Activated CD4-positive, alpha-beta T cell treated with anti-CD3 and anti-CD28 coated beads, Interleukin-2, amount 50 U/mL, for 1 hour (primary cell): ENCODE data around the gene ACSF3.

Experiments used
- DNase-seq: peaks from one replicate; pipeline ENCODE4 v3.0.0-alpha.2; 2020

ACSF3 gene

GRCh38 chr16:89192956-89193575 is 99.4 kb downstream of the ACSF3 start:
- peak; percentile 58 for DNase-seq

- no peak for DNase-seq
Measured at GRCh38 chr16:89193576-89194293, 100.1 kb downstream of the ACSF3 start.

GRCh38 chr16:89194340-89195311 is 101.0 kb downstream of the ACSF3 start:
- no peak for DNase-seq

GRCh38 chr16:89195521-89196171 is 102.0 kb downstream of the ACSF3 start:
- no peak for DNase-seq

- no peak for DNase-seq
Measured at GRCh38 chr16:89197033-89197632, 103.5 kb downstream of the ACSF3 start.

DNA sequence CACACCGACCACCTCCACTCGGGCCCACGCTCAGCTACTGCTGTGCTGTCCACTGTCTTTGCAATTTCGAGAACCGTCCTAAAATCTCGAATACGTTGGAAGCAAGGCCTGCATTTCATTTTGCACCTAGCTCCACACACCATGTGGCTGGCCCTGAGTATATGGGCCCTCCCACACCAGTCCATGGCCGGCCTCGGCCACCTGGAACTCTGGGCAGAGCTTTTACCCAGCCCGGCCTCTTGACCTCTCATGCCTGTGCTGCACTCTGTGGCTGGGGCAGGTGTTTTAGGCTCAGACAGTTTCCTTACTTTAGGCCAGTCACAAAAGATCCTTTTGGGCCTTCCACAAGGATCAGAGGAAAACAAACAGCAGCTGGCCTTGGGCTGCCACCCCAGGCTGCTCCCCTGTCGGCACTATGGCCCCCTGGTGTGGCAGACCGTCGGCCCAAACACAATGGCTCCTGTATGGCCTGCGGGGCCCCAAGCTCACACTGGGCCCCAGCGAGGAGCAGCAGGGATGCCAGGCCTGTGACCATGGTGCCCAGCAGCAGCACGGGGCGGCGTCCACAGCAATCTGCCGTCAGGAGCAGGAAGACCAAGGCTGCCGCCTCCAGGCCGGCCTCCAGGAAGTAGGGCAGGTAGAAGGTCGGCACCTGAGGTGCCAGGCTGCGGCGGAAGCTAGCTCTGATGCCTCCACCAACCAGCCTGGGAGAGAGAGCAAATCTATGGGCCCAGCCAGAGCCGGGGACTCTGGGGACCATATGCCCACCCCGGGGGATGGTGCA is 104.2 kb downstream of the ACSF3 start:
- no peak for DNase-seq

DNA sequence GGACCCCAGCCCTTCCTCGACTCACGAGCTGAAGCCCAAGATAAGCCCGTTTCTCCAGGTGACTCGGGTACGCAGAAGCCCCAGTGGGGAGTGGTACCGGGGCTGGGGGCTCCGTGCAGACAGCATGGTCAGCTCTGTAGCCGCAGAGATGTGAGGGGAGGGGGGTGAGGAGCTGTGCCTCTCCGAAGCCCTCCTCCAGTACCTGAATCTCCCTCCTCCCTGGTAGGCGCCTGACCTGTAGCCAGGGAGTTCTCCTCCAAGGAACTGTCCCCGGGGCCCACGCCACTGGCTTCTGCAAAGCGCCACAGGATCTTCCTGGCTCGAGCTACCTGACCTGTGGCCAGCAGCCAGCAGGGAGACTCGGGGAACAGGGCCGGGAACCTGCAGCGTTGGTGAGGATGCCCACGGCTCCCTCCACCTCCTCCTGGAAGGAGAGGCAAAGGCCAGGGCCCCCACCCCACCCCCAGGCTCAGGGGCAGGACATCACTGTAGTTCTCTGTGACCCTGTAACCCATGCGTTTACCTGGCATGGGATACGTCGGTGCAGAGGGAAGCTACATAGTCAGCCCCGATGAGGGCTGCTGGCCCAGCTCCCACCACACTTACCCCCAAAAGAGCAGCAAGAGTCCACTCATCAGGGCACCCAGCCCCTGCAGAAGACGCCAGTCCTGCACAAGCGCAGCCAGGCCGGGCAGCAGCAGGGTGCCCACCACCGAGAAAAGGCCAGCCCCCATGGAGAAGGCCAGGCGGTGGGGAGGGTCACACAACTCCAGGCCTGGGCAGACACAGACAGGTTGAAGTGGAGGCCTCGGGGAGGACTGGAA is 105.0 kb downstream of the ACSF3 start:
- no peak for DNase-seq

DNA sequence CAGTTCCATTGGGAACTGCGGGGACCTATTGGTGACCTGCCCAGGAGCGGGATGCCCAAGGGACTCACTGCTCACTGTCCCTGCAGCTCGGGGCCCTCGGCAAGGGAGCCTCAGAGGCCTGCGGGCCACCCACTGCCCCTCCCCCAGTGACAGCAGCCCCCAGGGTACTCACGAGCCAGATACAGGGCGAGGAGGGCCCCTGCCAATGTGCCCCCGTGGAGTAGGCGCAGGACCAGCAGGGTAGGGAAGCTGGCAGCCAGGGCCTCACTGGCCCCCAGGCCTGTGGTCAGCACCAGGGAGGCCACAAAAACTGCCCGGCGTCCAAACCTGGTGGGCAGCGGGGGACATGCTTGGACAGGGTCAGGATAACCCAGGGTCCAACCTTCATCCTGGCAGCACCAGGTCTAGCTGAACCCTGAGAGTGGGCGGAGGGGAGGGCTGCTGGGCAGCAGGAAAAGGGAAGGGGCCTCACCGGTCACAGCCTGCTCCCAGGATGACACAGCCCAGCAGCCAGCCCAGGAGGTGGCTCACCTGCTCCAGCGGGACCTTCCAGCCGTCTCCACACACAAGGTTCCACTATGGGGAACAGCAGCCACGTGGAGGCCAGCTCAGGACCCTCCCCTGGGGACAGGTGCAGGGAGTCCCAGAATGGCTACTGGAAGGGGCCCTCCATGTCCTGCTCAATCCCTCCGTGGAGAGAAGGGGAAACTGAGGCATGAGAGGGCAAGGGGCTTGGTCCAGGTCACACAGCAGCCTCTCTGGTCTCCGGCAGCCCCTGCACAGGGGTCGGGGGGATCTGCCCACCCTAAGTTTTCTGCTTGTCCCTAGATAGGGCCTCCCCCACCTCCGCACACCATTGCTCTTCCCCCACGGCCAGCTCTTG is 105.8 kb downstream of the ACSF3 start:
- DNase-seq = no peak

DNA sequence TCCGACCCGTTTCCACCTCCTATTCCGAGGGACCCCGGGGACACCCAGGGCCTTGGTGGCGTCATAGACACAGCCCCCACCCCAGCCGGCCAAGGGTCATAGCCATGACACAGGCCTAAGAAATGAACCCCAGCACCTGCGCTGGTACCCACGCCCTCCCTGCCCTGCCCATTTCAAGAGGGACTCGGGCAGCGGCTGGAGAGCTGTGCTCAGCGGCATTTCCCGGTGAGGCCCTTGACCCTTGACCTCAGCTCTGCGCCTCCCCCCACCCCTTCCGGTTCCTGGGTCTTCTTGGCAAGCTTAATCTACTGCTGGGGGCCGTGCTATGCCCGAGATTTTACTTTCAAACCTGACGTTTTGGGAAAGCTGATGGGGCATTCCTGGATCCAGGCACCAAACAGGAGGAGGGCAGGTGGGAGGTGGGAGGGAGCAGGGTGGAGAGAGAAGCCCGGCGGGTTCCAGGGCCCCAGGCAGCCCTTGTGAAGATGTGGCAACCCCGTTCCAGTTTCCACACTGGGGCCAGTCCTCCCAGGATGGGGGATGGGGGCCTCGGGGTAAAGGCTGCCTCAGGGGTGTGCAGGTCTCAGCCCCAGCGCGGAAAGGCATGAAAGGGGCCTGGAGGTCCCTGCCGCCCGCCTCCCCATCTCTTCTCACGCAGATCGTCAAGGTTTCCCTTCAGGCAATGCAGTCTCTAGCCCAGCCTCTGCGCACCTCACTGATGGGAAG is 106.6 kb downstream of the ACSF3 start, which contains the start of gene SLC22A31:
TSS of gene SLC22A31 (minus strand) at position 414 of the 726 bp plus-strand sequence. CDS start at position 378, 36 bp downstream.
- no peak for DNase-seq

DNA sequence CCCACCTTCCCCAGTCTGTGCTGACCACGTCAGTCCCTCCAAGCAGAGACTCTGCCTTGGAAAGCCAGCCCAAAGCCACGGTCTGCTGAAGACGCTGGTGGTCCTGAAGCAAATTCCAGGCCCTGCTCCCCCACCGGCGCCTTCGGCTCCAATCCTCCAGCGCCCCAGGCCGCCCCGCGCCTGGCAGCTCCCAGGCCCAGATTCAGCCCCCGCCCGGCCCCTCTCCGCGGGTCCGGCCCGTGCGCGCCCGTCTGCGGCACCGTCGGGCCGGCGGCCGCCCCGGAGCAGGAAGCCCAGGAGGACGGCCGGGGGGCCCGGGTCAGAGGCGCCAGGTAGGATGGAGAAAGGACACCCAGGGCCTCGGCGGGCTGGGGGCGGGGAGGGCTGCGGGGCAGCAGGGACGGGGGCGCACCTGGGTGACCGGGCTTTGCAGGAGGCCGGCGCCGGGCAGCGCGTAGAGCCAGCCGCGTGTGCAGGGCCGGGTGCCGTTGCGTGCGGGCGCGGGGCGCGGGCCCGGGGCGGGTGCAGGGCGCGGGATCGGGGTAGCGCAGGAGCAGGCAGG is 107.3 kb downstream of the ACSF3 start:
- DNase-seq = no peak

DNA sequence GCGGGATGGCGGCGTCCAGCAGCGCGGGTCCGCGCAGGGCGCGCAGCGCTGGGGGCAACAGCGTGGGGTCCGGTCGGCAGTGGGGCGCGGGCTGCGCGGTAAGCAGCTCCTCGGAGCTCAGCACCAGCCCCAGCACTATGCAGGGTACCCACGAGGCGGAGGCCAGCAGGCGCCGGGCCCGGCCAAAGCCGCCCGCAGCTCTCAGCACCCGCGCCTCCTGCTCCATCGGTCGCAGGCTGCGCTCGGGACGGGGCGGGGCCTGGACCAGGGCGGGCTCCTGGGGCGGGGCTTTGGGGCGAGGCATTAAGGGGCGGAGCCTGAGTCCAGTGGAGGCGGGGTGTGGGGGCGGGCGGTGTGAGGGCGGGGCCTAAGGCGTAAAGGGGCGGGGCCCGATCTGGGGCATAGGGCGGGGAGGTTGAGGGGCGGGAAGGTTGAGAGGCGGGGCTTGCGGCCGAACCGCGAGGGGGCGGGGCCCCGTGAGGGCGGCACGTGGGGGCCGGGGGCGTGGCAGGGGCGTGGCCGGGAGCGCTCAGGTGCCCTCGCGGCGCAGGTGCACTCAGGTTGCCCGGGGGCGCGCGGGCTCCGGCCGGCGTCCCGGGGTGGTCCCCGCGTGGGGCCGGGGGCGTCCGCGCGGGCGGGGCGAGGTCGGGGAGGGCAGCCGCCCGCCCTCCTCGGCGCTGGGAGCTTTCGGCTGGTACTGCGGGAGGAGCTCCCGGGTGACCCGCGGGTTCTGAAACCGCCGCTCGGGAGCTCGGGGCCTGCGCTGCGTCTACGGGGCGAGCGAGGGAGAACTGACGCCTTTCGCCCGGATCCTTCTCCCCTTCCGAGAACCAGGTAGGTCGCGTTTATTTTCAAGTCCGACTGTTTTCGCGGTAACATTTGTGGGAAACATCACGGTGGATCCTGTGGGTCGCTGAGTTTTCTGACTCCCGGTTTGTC is 108.1 kb downstream of the ACSF3 start:
- DNase-seq = peak; percentile 80

DNA sequence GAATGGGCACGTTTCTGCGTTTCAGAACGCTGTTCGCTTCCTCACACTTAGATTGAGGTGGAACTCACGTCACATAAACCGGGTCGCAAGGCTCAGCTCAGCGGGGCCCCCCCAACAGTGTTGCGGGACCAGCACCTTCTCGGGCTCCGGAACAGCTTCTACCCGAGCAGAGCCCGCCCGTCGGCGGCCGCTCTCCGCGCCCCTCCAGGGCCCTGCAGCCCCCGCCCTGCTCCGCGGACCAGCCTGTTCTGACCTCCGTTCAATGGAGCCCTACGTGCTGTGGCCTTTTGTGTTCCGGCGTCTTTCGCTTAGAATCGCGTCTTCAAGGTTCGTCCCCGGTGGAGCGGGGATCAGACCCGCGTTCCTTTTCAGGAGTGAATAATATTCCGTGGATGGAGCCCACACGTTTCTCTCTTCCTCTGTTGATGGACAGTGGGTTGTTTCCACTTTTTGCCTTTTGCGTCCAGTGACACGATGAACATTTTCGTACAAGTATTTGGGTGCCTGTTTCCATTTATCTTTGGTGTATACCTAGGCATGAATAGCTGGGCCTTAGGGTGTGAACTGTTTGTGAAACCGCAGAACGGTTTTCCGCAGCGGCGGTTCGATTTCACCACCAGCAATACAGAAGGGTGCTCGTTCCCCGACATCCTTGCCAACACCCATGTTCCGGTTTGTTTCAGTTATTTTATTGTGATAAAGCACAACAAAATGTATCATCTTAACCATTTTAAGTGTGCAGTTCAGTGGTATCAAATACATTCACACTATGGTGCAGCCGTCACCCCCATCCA is 109.0 kb downstream of the ACSF3 start:
- no peak for DNase-seq
